LNCAP (cell line): ENCODE measurements around the gene CHMP2A.

Experiments used
- TF ChIP-seq, protein P1 (sequence below): fragments of 450-650 bp; IDR thresholded peaks from 2 replicates; pipeline ENCODE4 v1.5.1; 2017; ENCODE audit warnings: mild to moderate bottlenecking

Gene CHMP2A

DNA sequence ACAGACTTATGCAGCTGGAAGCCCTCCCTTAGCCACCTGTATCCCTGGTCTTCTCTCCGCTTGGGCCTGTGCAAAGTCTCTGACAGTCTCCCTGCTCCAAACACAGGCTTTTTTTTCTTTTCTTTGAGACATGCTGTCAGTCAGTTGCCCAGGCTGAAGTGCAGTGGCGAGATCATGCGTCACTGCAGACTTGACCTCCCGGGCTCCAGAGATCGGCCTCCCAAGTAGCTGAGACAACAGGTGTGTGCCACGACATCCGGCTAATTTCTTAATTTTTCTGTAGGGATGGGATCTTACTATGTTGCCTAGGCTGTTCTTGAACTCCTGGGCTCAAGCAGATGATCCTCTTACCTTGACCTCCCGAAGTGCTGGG lies 16.7 kb upstream of the CHMP2A start:
- TF ChIP-seq, protein P1, sequence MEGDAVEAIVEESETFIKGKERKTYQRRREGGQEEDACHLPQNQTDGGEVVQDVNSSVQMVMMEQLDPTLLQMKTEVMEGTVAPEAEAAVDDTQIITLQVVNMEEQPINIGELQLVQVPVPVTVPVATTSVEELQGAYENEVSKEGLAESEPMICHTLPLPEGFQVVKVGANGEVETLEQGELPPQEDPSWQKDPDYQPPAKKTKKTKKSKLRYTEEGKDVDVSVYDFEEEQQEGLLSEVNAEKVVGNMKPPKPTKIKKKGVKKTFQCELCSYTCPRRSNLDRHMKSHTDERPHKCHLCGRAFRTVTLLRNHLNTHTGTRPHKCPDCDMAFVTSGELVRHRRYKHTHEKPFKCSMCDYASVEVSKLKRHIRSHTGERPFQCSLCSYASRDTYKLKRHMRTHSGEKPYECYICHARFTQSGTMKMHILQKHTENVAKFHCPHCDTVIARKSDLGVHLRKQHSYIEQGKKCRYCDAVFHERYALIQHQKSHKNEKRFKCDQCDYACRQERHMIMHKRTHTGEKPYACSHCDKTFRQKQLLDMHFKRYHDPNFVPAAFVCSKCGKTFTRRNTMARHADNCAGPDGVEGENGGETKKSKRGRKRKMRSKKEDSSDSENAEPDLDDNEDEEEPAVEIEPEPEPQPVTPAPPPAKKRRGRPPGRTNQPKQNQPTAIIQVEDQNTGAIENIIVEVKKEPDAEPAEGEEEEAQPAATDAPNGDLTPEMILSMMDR = no peak

DNA sequence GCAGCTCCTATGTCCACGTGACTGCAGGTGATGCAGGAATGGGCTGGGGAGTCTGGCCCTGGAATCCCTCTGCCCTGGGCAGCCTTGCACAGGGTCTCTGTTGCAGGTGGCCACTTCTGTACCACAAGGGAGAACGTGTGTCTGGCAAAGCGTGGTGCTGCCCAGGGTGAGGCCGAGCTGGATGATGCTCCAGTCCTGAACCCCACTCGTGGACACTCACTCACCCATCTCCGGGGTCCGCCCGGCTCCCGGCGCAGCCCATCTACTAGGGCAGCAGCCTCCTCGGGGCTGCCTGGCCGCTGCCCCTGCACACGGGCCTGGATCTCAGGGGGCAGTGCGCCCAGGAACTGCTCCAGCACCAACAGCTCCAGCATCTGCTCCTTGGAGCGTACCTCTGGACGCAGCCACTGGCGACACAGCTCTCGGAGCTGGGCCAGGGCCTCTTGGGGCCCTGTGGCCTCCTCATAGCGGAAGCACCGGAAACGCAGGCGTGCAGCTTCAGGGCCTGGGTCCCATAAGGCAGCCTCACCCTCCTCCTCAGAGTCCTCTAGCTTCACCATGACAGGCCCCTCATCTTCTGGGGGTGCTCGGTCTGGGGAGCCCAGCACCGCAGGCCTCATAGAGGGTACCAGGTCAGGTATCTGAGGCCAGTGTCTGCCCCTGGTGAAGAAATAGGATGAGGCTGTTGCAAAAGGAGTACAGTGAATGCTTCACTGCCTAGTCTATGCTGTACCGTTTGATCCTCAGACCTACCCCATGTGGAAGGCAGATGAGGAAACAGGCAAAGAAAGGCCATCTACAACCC lies 16.1 kb upstream of the CHMP2A start:
- TF ChIP-seq, protein P1 = no peak

DNA sequence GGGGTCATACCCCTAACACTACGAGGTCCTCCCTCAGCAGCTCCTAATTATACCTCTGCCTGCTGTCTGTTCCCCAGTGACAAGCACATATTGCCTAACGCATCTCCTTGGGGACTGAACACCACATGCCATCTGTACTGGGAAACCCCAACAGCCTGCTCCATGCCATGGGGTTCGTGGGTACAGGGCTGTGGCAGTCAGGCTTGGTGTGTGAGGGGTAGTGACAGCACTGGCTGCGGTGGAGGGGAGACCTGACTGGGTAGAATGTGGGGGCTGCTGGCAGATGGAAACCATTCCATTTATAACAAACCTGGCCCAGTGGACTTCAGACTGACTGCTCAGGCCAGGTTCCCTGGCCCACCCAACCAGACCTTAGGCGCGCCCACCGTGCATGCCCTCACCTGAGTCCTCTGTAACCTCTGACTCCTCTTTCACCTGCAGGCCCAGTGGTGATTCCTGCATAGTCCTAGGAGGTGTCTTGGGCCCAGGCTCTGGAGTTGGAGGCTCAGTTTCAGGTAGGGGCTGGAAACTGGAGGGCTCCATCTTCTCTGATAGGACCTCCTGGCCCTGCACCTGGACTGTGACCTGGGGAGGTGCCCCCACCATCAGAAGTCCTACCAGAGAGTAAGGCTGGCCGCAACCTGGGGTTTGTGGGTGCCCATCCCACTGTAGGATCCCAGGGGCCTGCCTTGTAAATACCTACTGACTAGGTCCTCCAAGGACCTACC lies 15.2 kb upstream of the CHMP2A start:
- TF ChIP-seq, protein P1 = no peak

- TF ChIP-seq, protein P1 = no peak
These were observed 14.5 kb upstream of the CHMP2A start for GRCh38 chr19:58569191-58569942.

GRCh38 chr19:58568453-58569130 lies 13.7 kb upstream of the CHMP2A start:
- TF ChIP-seq, protein P1 = no peak

DNA sequence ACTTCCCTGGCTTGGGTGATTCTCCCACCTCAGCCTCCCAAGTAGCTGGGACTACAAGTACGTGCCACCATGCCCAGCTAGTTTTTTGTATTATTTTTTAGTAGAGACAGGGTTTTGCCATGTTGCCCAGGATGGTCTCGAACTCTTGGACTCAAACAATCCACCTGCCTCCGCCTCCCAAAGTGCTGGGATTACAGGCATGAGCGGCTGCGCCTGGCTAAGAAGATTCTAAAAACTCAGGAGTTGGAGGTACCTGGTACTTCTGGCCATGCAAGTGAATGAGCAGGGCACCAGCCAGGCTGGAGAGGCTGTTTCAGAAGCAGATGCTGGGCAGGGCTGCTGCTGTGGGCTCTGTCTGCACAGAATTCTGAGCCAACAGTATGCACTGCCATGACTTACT lies 12.1 kb upstream of the CHMP2A start:
- TF ChIP-seq, protein P1 = no peak

GRCh38 chr19:58563823-58564222 lies 8.9 kb upstream of the CHMP2A start:
- TF ChIP-seq, protein P1 = no peak
